Endothelial cell of umbilical vein (primary cell): Measurements from ENCODE around the gene CWC27. TPM values are rescaled to one million over a fixed set of nuclear protein-coding genes. Genes with fewer than 3 reads are reported as not detected.

Experiments
- BruUV-seq: library from RNA; stranded (reverse); fragments of 400-500 nt; replicated peaks from 2 replicates; lab custom pipeline; 2021; lab: Mats Ljungman, UMichigan
- CTCF ChIA-PET: fragments of 300-600, 350-600 bp; sonication (Branson Sonifier 250); formaldehyde crosslinking; loops from one replicate; lab custom pipeline; 2021; ENCODE audit warnings: antibody characterized with exemption, inconsistent platforms; lab: Charles Lee
- POLR2A ChIA-PET: fragments of 300-600, 350-600 bp; sonication (Branson Sonifier 250); formaldehyde crosslinking; loops from one replicate; lab custom pipeline; 2021; ENCODE audit warnings: antibody characterized with exemption, inconsistent platforms; lab: Charles Lee
- DNase-seq: peaks from one replicate; pipeline ENCODE4 v3.0.0-alpha.2; 2011; ENCODE audit warnings: low read depth, low spot score
- FAIRE-seq: peaks from 2 replicates; lab custom pipeline; 2011; peaks lifted over from hg19 to GRCh38; lab: Jason Lieb, UNC
- H2AFZ ChIP-seq: 2 replicates; pipeline ENCODE4 v1.6.0; 2012; ENCODE audit warnings: low read depth, low read length, control low read depth, inconsistent platforms
- H3K27ac ChIP-seq: 2 replicates; pipeline ENCODE4 v1.5.1; 2011; ENCODE audit warnings: low read depth, mild to moderate bottlenecking, control low read depth, low read length, moderate library complexity; ENCODE audit not compliant: insufficient read depth
- H3K27me3 ChIP-seq, 2 experiments: 2 replicates each; pipeline versions ENCODE4 v1.6.0 to v1.6.1; 2011; ENCODE audit warnings: low read length in 2 of 2, mixed read lengths in 1 of 2; ENCODE audit not compliant: control insufficient read depth in 2 of 2, insufficient read depth in 2 of 2
- H3K36me3 ChIP-seq, 2 experiments: 2 replicates in 1 of 2; 3 replicates in 1 of 2; pipeline ENCODE4 v1.5.1; 2011; ENCODE audit warnings: low read length in 2 of 2, mild to moderate bottlenecking in 1 of 2, moderate library complexity in 1 of 2; ENCODE audit not compliant: control insufficient read depth in 2 of 2, insufficient read depth in 2 of 2; ENCODE audit errors: extremely low read depth in 1 of 2
- H3K4me1 ChIP-seq: 3 replicates; pipeline ENCODE4 v1.5.1; 2011; ENCODE audit warnings: mild to moderate bottlenecking, low read length; ENCODE audit not compliant: control insufficient read depth, insufficient read depth; ENCODE audit errors: extremely low read depth
- H3K4me2 ChIP-seq: 2 replicates; pipeline ENCODE4 v1.6.1; 2011; ENCODE audit warnings: low read length, control low read depth, mixed read lengths; ENCODE audit not compliant: insufficient read depth
- H3K4me3 ChIP-seq, 3 experiments: fragments of 200-600 bp in 1 of 3; sonication (generic), shearing (Covaris generic) in 1 of 3; replicated peaks in 1 of 3; 2 replicates each; pipeline ENCODE4 v1.5.1; 2011 to 2016; ENCODE audit warnings: control low read depth in 3 of 3, low read length in 3 of 3, mild to moderate bottlenecking in 2 of 3, inconsistent platforms in 1 of 3, low read depth in 1 of 3, moderate library complexity in 1 of 3; ENCODE audit not compliant: insufficient read depth in 1 of 3
- H3K79me2 ChIP-seq: 2 replicates; pipeline ENCODE4 v1.6.0; 2012; ENCODE audit warnings: low read length, inconsistent platforms; ENCODE audit not compliant: control insufficient read depth, insufficient read depth
- H3K9ac ChIP-seq: replicated peaks from 2 replicates; pipeline ENCODE3; 2011; ENCODE audit warnings: low read length, control low read depth; ENCODE audit not compliant: insufficient read depth; ENCODE audit errors: extremely low read depth
- H3K9me1 ChIP-seq: replicated peaks from 3 replicates; pipeline ENCODE4 v1.6.0; 2011; ENCODE audit warnings: mild to moderate bottlenecking, low read length; ENCODE audit not compliant: control insufficient read depth, insufficient read depth; ENCODE audit errors: extremely low read depth
- H3K9me3 ChIP-seq: replicated peaks from 2 replicates; pipeline ENCODE4 v1.5.1; 2012; ENCODE audit warnings: low read length, inconsistent platforms; ENCODE audit not compliant: control insufficient read depth, insufficient read depth
- H4K20me1 ChIP-seq: replicated peaks from 2 replicates; pipeline ENCODE3; 2011; ENCODE audit warnings: mild to moderate bottlenecking, low read length; ENCODE audit not compliant: control insufficient read depth, insufficient read depth; ENCODE audit errors: extremely low read depth
- CTCF ChIP-seq, 2 donors: IDR thresholded peaks; 1 replicate in 1 of 2; 2 replicates in 1 of 2; pipeline ENCODE4 v1.5.1; 2011; ENCODE audit warnings: low read length in 2 of 2, mild to moderate bottlenecking in 2 of 2, moderate library complexity in 2 of 2, control low read depth in 1 of 2, inconsistent platforms in 1 of 2, low read depth in 1 of 2; ENCODE audit not compliant: insufficient read depth in 1 of 2; ENCODE audit errors: extremely low read depth in 1 of 2
- EZH2 ChIP-seq: IDR thresholded peaks from 2 replicates; pipeline ENCODE4 v1.6.1; 2012; ENCODE audit warnings: borderline replicate concordance, low read depth, mild to moderate bottlenecking, moderate library complexity, low read length, inconsistent platforms; ENCODE audit not compliant: severe bottlenecking
- FOS ChIP-seq: IDR thresholded peaks from 2 replicates; pipeline ENCODE4 v1.6.1; 2011; ENCODE audit warnings: mild to moderate bottlenecking, low read length, moderate library complexity, borderline replicate concordance; ENCODE audit not compliant: insufficient read depth
- GATA2 ChIP-seq: IDR thresholded peaks from 2 replicates; pipeline ENCODE4 v1.7.0; 2011; ENCODE audit warnings: low read depth, mild to moderate bottlenecking, moderate library complexity, mixed read lengths, low read length; ENCODE audit not compliant: insufficient read length, insufficient read depth
- JUN ChIP-seq: IDR thresholded peaks from 2 replicates; pipeline ENCODE4 v1.6.1; 2011; ENCODE audit warnings: borderline replicate concordance, low read depth; ENCODE audit not compliant: insufficient read length, insufficient read depth
- MAX ChIP-seq: IDR thresholded peaks from 2 replicates; pipeline ENCODE4 v1.6.1; 2011; ENCODE audit not compliant: insufficient read depth, insufficient read length
- POLR2A ChIP-seq: IDR thresholded peaks from 2 replicates; pipeline ENCODE4 v1.6.1; 2012; ENCODE audit warnings: low read depth, mild to moderate bottlenecking, control low read depth, low read length
- POLR2AphosphoS5 ChIP-seq: IDR thresholded peaks from 2 replicates; pipeline ENCODE4 v1.6.1; 2012; ENCODE audit warnings: low read depth, mild to moderate bottlenecking, control low read depth, low read length, moderate library complexity; ENCODE audit not compliant: insufficient read depth
- dilution Hi-C: fragments of 300-500 bp; cut with MboI; formaldehyde crosslinking; loops from one replicate; pipeline ENCODE4 v1.15.0; 2019; ENCODE audit warnings: low sequenced_read_pairs; ENCODE audit not compliant: extremely low pct_ligation_motif_present
- intact Hi-C: fragments of 100-400 bp; cut with micrococcal nuclease; formaldehyde crosslinking; loops from one replicate; pipeline ENCODE4 v1.10.0; 2022
- polyA plus RNA-seq, 4 experiments: library from polyadenylated mRNA; depleted of rRNA in 3 of 4; stranded (reverse) in 3 of 4; unstranded in 1 of 4; fragments of >200 nt; gene quantifications; 2 replicates each; pipeline versions ENCODE4 v1.2.1 to v1.2.3, GENCODE V29; 2011 to 2012; ENCODE audit warnings: missing spikeins in 1 of 4
- total RNA-seq: library from RNA; stranded (reverse); gene quantifications from 2 replicates; pipeline ENCODE4 v1.2.3, GENCODE V29; 2021

The CWC27 gene
- total and polyA plus RNA-seq, 2 donors (not counting 3 experiments of a cell fraction or from before 2014, with no cell fraction given): 11.9 to 23.8 TPM

- intact Hi-C loops: no loop called here
- TF ChIP-seq EZH2: no peak
- TF ChIP-seq CTCF (IDR thresholded peaks at IDR 0.05; ENCODE audit: extremely low read depth in 1 of 2, insufficient read depth in 1 of 2, low read depth in 1 of 2, low read length in 2 of 2): no peak
- no peak for TF ChIP-seq POLR2AphosphoS5
- TF ChIP-seq POLR2A: no peak
- TF ChIP-seq GATA2: no peak
- no peak for TF ChIP-seq FOS
- TF ChIP-seq MAX: no peak
- no peak for TF ChIP-seq JUN
- H3K36me3 ChIP-seq: no peaks in the 10 kb centered on the region
- FAIRE-seq (peak; percentile 75), DNase-seq (peak; percentile 69)
- H3K27ac ChIP-seq: peak overlapping the region; percentile 18
- peaks cover 46% of the 10 kb centered on the region for H3K4me1 ChIP-seq
- ChIA-PET CTCF (no interaction called here), POLR2A (no interaction called here)
- no peaks in the 10 kb centered on the region for H3K9me3 ChIP-seq
- no peak overlapping the region for H3K9ac ChIP-seq
- no peaks in the 10 kb centered on the region for H3K9me1 ChIP-seq
- BruUV-seq: no TSS peak
- no peak overlapping the region for H2AFZ ChIP-seq
- no peaks in the 10 kb centered on the region for H4K20me1 ChIP-seq
- dilution Hi-C loops: no loop called here
- no peaks in the 10 kb centered on the region for H3K79me2 ChIP-seq
- H3K4me2 ChIP-seq: peak overlapping the region; percentile 88
- H3K27me3 ChIP-seq: no peaks in the 10 kb centered on the region
- no peak overlapping the region for H3K4me3 ChIP-seq
These were observed 67.5 kb downstream of the CWC27 start for GRCh38 chr5:64836190-64836755.
